ENCODE data around the gene PABPN1L. TPM values are rescaled to one million over a fixed set of nuclear protein-coding genes. Genes with fewer than 3 reads are reported as not detected.
"Not testable (repeated sequence)": the region's sequence is repeated elsewhere in the genome, so short reads cannot be mapped to it uniquely, and the experiment has no call there.

The PABPN1L gene
- total RNA-seq, 2 experiments from 2014 or later: not detected

DNA sequence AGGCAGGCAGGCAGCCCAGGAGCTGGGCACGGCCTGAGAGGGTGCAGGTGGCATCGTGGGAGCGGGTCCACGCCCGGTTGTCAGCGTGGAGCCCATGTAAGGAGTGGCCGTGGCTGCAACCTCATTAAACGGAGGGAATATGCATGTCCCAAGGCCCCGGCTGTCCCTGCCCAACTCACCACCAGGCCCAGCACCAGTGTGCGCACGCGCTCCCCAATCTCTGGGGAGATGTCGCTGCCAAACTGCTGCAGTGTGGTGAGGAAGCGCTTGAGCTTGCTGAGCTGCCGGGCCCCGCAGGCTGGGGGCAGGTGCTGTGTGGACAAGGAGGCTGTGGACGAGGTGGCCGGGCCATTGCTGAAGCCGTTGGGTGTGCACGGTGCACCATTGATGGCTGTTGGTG is 25.6 kb upstream of the PABPN1L start:
- no peaks in the 10 kb centered on the region for H3K27me3 Mint-ChIP-seq
- no peaks in the 10 kb centered on the region for H3K4me1 Mint-ChIP-seq (ENCODE audit: low read depth)
- intact Hi-C loops (cut with DNase I, micrococcal nuclease): no loop called here
- no peak overlapping the region for H3K4me3 Mint-ChIP-seq
- no peak overlapping the region for H3K27ac ChIP-seq (ENCODE audit: low read depth in 1 of 2, low read length in 2 of 2)
- H3K27ac Mint-ChIP-seq: no peak overlapping the region
- H3K4me1 ChIP-seq (ENCODE audit: insufficient read depth, low read length): no peaks in the 10 kb centered on the region
- ATAC-seq (ENCODE audit: poor library complexity): no peak
- H3K4me3 ChIP-seq (ENCODE audit: low read length): no peak overlapping the region
- H3K36me3 Mint-ChIP-seq (ENCODE audit: low read depth): no peaks in the 10 kb centered on the region
- H3K36me3 ChIP-seq (ENCODE audit: insufficient read depth, low read length): no peaks in the 10 kb centered on the region
- POLR2A ChIA-PET: no interaction called here
- H3K27me3 ChIP-seq (ENCODE audit: control insufficient read depth in 1 of 2, insufficient read depth in 2 of 2, low read length in 2 of 2): no peaks in the 10 kb centered on the region
- DNase-seq: no peak
- H3K9me3 Mint-ChIP-seq: no peaks in the 10 kb centered on the region
- CTCF ChIA-PET: no interaction called here
- TF ChIP-seq, protein P1, sequence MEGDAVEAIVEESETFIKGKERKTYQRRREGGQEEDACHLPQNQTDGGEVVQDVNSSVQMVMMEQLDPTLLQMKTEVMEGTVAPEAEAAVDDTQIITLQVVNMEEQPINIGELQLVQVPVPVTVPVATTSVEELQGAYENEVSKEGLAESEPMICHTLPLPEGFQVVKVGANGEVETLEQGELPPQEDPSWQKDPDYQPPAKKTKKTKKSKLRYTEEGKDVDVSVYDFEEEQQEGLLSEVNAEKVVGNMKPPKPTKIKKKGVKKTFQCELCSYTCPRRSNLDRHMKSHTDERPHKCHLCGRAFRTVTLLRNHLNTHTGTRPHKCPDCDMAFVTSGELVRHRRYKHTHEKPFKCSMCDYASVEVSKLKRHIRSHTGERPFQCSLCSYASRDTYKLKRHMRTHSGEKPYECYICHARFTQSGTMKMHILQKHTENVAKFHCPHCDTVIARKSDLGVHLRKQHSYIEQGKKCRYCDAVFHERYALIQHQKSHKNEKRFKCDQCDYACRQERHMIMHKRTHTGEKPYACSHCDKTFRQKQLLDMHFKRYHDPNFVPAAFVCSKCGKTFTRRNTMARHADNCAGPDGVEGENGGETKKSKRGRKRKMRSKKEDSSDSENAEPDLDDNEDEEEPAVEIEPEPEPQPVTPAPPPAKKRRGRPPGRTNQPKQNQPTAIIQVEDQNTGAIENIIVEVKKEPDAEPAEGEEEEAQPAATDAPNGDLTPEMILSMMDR (IDR thresholded peaks at IDR 0.05): no peak
- H3K9me3 ChIP-seq (ENCODE audit: control insufficient read depth in 1 of 2, insufficient read depth in 1 of 2, low read length in 2 of 2): no peaks in the 10 kb centered on the region

DNA sequence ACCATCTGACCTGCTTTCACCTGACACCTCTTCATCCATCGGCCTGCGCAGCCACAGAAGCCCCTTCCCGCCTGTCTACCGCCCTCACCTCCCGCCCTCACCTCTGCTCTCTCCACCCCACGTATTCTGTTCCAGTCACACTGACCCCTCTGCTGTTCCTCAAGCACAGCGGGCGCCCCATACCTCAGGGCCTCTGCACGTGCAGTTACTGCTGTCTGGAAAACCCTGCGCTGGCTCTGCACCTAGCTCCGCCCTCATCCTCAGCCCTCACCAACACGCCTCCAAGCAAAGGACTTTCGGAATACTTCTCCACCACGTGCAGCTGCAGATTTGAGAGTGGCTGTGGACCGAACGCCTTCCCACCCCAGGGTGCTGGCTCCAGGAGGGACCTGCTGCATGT is 24.6 kb upstream of the PABPN1L start:
- Histone ChIP-seq H3K4me1 (ENCODE audit: insufficient read depth, low read length) (no peaks in the 10 kb centered on the region), H3K36me3 (ENCODE audit: insufficient read depth, low read length) (no peaks in the 10 kb centered on the region), H3K27ac (ENCODE audit: low read depth in 1 of 2, low read length in 2 of 2) (no peak overlapping the region), H3K4me3 (ENCODE audit: low read length) (no peak overlapping the region), H3K27me3 (ENCODE audit: control insufficient read depth in 1 of 2, insufficient read depth in 2 of 2, low read length in 2 of 2) (no peaks in the 10 kb centered on the region), H3K9me3 (ENCODE audit: control insufficient read depth in 1 of 2, insufficient read depth in 1 of 2, low read length in 2 of 2) (no peaks in the 10 kb centered on the region)
- Mint-ChIP-seq H3K4me1 (ENCODE audit: low read depth) (no peaks in the 10 kb centered on the region), H3K36me3 (ENCODE audit: low read depth) (no peaks in the 10 kb centered on the region), H3K27ac (no peak overlapping the region), H3K4me3 (no peak overlapping the region), H3K27me3 (no peaks in the 10 kb centered on the region), H3K9me3 (no peaks in the 10 kb centered on the region)
- no peak for DNase-seq
- ChIA-PET CTCF (no interaction called here), POLR2A (no interaction called here)
- TF ChIP-seq, protein P1 (IDR thresholded peaks at IDR 0.05): no peak
- ATAC-seq (ENCODE audit: poor library complexity): no peak
- intact Hi-C loops (cut with DNase I, micrococcal nuclease): no loop called here

DNA sequence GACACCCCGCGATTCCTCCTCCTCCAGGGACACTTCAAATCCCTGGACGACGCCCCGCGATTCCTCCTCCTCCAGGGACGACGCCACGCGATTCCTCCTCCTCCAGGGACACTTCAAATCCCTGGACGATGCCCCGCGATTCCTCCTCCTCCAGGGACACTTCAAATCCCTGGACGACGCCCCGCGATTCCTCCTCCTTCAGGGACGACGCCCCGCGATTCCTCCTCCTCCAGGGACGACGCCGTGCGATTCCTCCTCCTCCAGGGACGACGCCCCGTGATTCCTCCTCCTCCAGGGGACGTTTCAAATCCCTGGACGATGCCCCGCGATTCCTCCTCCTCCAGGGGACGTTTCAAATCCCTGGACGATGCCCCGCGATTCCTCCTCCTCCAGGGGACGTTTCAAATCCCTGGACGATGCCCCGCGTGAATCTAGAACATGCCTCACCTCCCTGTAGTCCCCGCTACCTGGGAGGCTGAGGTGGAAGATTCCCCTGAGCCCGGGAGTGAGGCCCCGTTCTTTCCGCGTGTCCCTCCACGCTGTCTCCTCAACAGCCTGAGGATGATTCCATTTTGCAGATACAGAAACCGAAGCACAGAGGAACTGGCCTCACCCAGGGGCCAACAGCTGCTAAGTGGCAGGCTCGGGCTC is 23.4 kb upstream of the PABPN1L start:
- H3K36me3 Mint-ChIP-seq (ENCODE audit: low read depth); H3K9me3 ChIP-seq (ENCODE audit: control insufficient read depth in 1 of 2, insufficient read depth in 1 of 2, low read length in 2 of 2); H3K27me3 ChIP-seq (ENCODE audit: control insufficient read depth in 1 of 2, insufficient read depth in 2 of 2, low read length in 2 of 2); CTCF ChIA-PET; DNase-seq; H3K27ac ChIP-seq (ENCODE audit: low read depth in 1 of 2, low read length in 2 of 2); H3K4me1 ChIP-seq (ENCODE audit: insufficient read depth, low read length); H3K27ac Mint-ChIP-seq; intact Hi-C loops (cut with DNase I, micrococcal nuclease); H3K4me3 ChIP-seq (ENCODE audit: low read length); H3K36me3 ChIP-seq (ENCODE audit: insufficient read depth, low read length); H3K9me3 Mint-ChIP-seq; H3K27me3 Mint-ChIP-seq; H3K4me3 Mint-ChIP-seq; ATAC-seq (ENCODE audit: poor library complexity); POLR2A ChIA-PET; H3K4me1 Mint-ChIP-seq (ENCODE audit: low read depth): not testable (repeated sequence)

Data from CD4-positive, alpha-beta T cell (primary cell).